Stomach (tissue), 9 donors: ENCODE data around the gene APBB3. TPM values are rescaled to one million over a fixed set of nuclear protein-coding genes. Genes with fewer than 3 reads are reported as not detected.

ENCODE experiments used
- DNase-seq, 2 donors: peaks; one replicate each; pipeline versions ENCODE4 v3.0.0 to v3.0.0-alpha.2; 2013 to 2019
- H3K27ac ChIP-seq, 5 donors: fragments of 200-600 bp in 4 of 5; sonication (generic) in 4 of 5; one replicate each; pipeline ENCODE4 v1.5.1; 2013 to 2019; ENCODE audit warnings: mild to moderate bottlenecking in 1 of 5, moderate library complexity in 1 of 5
- H3K27me3 ChIP-seq, 3 donors: fragments of 200-600 bp; sonication (generic); one replicate each; pipeline ENCODE4 v1.5.1; 2017 to 2019; ENCODE audit warnings: mixed run types in 1 of 3
- H3K36me3 ChIP-seq, 4 donors: fragments of 200-600 bp; sonication (generic); 1 replicate in 3 of 4; 2 replicates in 1 of 4; pipeline ENCODE4 v1.5.1; 2016 to 2019
- H3K4me1 ChIP-seq, 4 donors: fragments of 200-600 bp; sonication (generic); one replicate each; pipeline ENCODE4 v1.5.1; 2016 to 2019
- H3K4me3 ChIP-seq, 4 donors: fragments of 200-600 bp; sonication (generic) in 3 of 4; one replicate each; pipeline ENCODE4 v1.5.1; 2016 to 2019; ENCODE audit warnings: mild to moderate bottlenecking in 1 of 4
- H3K9me3 ChIP-seq, 4 donors: fragments of 200-600 bp; sonication (generic); one replicate each; pipeline ENCODE4 v1.5.1; 2016 to 2019
- EP300 ChIP-seq: sonication (generic); formaldehyde crosslinking; IDR thresholded peaks from one replicate; pipeline ENCODE4 v1.6.1; 2017; ENCODE audit warnings: antibody characterized with exemption
- POLR2A ChIP-seq, 4 donors: fragments of 450-650 bp; IDR thresholded peaks; one replicate each; pipeline ENCODE4 v1.6.1; 2016; ENCODE audit warnings: antibody characterized with exemption in 4 of 4, control low read depth in 2 of 4, mild to moderate bottlenecking in 1 of 4, moderate library complexity in 1 of 4
- POLR2AphosphoS5 ChIP-seq, 3 donors: sonication (generic); formaldehyde crosslinking; IDR thresholded peaks; one replicate each; pipeline ENCODE4 v1.6.1; 2016; ENCODE audit warnings: antibody characterized with exemption in 3 of 3
- WGBS, 5 donors: extraction: QIAGEN DNeasy Blood & Tissue Kit in 3 of 5; methylation state at CpG; one replicate each; pipeline versions ENCODE4 v1.1.5 to v1.1.7; 2013 to 2018; 5-methylcytosine and 5-hydroxymethylcytosine counted together
- intact Hi-C: fragments of 100-400 bp; cut with DNase I; formaldehyde crosslinking; loops from one replicate; pipeline ENCODE4 v1.15.1; 2023; ENCODE audit warnings: low total_unique reads
- polyA plus RNA-seq, 3 donors: library from polyadenylated mRNA; stranded (reverse); fragments of 200-250 nt; gene quantifications; one replicate each; pipeline ENCODE4 v1.2.3, GENCODE V29; 2013
- total RNA-seq, 5 donors: library from RNA; depleted of rRNA; stranded (reverse); fragments of >200 nt; gene quantifications; one replicate each; pipeline versions ENCODE4 v1.1.0 to v1.2.3, GENCODE V29; 2014 to 2016
- TF ChIP-seq, protein P1 (sequence below), 7 experiments: fragments of 450-650 bp in 4 of 7; fragments of 200-600 bp in 3 of 7; sonication (generic) in 3 of 7; IDR thresholded peaks; one replicate each; pipeline ENCODE4 v1.5.1; 2016 to 2019; ENCODE audit warnings: antibody characterized with exemption in 7 of 7, control low read depth in 2 of 7, mild to moderate bottlenecking in 1 of 7
- donor health status: healthy with polysubstance abuse.
- donor health status: Bipolar disorder and iron deficiency.
- donor health status: healthy.

Gene APBB3
- total and polyA plus RNA-seq, 8 donors: 5.4 to 40.8 (median 16.7) TPM

DNA sequence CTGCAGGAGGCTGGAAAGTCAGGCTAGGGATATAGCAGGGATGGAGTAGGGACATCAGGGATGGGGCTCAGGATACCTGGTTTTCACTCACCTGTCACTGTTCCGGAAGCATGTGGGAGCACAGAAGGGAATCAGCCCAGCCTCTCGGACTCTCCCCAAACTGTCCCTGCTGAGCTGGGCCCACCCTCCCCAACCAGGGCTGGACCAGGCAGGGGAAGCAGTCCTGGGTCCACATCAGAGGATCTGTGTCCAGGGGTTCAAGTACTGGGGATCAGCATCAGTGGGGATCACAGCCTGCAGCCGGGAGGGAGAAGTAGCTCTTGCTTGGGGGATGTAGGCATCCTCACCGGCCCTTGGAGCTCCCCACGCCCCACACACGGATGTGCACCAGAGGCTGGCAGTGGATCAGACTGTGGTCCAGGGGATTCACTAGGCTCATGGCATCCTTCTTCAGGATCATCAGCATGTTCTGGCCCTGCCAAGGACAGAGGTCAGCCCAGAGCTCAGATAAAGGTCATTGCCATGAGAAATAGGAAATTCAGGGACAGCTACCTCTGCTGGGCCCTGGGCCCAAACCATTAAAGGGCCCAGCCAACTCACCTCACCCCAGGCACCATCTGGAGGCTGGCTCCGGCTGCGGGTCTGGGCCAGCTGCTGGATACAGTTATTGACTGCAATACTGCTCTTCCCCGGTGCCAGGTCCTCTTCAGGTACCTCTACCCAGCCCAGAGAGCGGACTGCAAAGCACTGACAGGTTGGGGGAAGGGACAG lies 2.5 kb downstream of the APBB3 start:
- 89 to 97% (median 92%) methylated on average over 6 to 10 of the region's 10 CpGs for WGBS, 5 donors
- TF ChIP-seq EP300 (no peak), POLR2A (IDR thresholded peaks at IDR 0.05) (no peak), POLR2AphosphoS5 (IDR thresholded peaks at IDR 0.05) (no peak)
- DNase-seq: no peak
- Histone ChIP-seq H3K27ac (peak overlapping the region in 1 of 5 donors; percentile 95), H3K9me3 (no peaks in the 10 kb centered on the region), H3K36me3 (peaks cover 7 to 41% (median 37%) of the 10 kb centered on the region in 4 donors), H3K4me1 (peaks cover 24 to 56% (median 49%) of the 10 kb centered on the region in 4 donors), H3K27me3 (no peaks in the 10 kb centered on the region), H3K4me3 (no peak overlapping the region)
- intact Hi-C loops: no loop called here

DNA sequence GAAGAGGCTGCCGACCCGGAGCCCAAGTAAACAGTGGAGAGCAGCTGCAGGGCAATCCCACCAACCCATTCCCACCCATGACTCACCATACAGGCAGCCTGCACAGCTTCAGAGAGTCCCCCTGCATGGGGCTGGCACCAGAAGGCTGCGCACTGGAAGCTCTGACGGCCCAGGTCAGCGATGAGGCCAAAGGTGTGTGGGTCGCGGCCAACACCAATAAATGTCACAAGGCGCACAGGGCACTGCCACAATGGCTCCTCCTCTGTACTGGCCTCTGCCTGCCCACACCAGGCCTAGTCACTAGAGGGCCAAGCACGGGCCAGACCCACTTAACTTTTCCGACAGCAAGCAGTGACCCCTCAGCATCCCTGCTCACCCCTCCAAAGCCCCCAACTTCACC lies 4.2 kb downstream of the APBB3 start:
- 82 to 93% (median 91%) methylated on average over 10 of the region's 10 CpGs for whole genome bisulfite sequencing, 5 donors
- Histone ChIP-seq H3K36me3 (peaks cover 0 to 34% (median 28%) of the 10 kb centered on the region in 4 donors), H3K27me3 (no peaks in the 10 kb centered on the region), H3K9me3 (no peaks in the 10 kb centered on the region), H3K27ac (peak overlapping the region in 1 of 5 donors; percentile 10), H3K4me3 (no peak overlapping the region), H3K4me1 (peaks cover 26 to 54% (median 46%) of the 10 kb centered on the region in 4 donors)
- intact Hi-C loops: no loop called here
- no peak for DNase-seq
- no peak for TF ChIP-seq POLR2AphosphoS5 (IDR thresholded peaks at IDR 0.05)
- TF ChIP-seq, protein P1, sequence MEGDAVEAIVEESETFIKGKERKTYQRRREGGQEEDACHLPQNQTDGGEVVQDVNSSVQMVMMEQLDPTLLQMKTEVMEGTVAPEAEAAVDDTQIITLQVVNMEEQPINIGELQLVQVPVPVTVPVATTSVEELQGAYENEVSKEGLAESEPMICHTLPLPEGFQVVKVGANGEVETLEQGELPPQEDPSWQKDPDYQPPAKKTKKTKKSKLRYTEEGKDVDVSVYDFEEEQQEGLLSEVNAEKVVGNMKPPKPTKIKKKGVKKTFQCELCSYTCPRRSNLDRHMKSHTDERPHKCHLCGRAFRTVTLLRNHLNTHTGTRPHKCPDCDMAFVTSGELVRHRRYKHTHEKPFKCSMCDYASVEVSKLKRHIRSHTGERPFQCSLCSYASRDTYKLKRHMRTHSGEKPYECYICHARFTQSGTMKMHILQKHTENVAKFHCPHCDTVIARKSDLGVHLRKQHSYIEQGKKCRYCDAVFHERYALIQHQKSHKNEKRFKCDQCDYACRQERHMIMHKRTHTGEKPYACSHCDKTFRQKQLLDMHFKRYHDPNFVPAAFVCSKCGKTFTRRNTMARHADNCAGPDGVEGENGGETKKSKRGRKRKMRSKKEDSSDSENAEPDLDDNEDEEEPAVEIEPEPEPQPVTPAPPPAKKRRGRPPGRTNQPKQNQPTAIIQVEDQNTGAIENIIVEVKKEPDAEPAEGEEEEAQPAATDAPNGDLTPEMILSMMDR (IDR thresholded peaks at IDR 0.05): no peak
- no peak for TF ChIP-seq POLR2A (IDR thresholded peaks at IDR 0.05)

DNA sequence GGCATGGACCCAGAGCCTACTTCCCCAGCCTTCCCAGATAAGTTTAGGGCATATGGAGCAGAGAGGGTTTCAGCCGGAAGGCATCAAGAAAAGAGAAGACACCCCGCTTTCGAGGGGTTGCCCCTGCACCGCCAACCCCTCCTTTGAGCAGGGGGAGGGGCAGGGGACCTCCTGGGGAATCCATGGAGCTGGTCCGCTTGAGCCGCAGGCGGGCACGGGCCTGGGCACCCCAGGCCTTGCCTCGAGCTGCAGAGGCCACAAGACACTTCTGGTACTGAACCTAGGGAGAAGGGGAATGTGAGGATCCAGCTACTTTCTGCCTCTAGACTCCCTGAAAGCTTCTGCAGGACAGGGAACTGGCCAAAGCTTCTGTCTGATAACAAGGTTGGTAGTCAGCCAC lies 5.9 kb downstream of the APBB3 start:
- H3K36me3 ChIP-seq: peaks cover under 1 to 34% (median 30%) of the 10 kb centered on the region in 4 donors
- TF ChIP-seq, protein P1 (IDR thresholded peaks at IDR 0.05): no peak
- TF ChIP-seq EP300 (no peak), POLR2AphosphoS5 (IDR thresholded peaks at IDR 0.05) (no peak), POLR2A (IDR thresholded peaks at IDR 0.05) (no peak)
- intact Hi-C loops: no loop called here
- no peak for DNase-seq
- no peak overlapping the region for H3K4me3 ChIP-seq
- H3K4me1 ChIP-seq: peaks cover 23 to 64% (median 55%) of the 10 kb centered on the region in 4 donors
- no peaks in the 10 kb centered on the region for H3K9me3 ChIP-seq
- 88 to 96% (median 94%) methylated on average over 9 of the region's 9 CpGs for whole genome bisulfite sequencing, 5 donors
- H3K27me3 ChIP-seq: no peaks in the 10 kb centered on the region
- peak overlapping the region in 4 of 5 donors; percentile 92 to 98 (median 94) for H3K27ac ChIP-seq

DNA sequence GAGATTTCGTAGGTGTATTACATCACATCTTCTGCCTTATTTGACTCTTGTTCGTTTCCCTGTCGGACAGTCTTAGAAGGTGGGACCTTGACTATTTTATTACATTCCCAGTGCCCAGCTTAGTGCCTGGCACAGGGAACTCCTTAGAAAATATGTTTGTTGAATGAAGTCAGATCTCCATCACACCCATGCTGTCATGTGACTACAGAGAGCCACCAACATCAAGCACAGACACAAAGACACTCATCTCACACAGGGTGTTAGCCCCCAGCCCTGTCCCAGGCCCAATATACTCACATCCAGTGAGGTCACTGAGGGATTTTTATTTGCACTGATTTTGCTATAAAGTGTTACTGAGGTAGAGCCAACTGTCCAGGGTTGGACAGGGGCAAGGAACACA lies 6.4 kb downstream of the APBB3 start:
- Histone ChIP-seq H3K27me3 (no peaks in the 10 kb centered on the region), H3K9me3 (no peaks in the 10 kb centered on the region), H3K27ac (peak overlapping the region; percentile 92 to 98 (median 94)), H3K4me1 (peaks cover 17 to 64% (median 51%) of the 10 kb centered on the region in 4 donors), H3K36me3 (peaks cover 6 to 37% (median 30%) of the 10 kb centered on the region in 4 donors), H3K4me3 (peak overlapping the region in 1 of 4 donors; percentile 82)
- intact Hi-C loops: no loop called here
- TF ChIP-seq POLR2A (IDR thresholded peaks at IDR 0.05) (no peak), EP300 (no peak), POLR2AphosphoS5 (IDR thresholded peaks at IDR 0.05) (no peak)
- TF ChIP-seq, protein P1 (IDR thresholded peaks at IDR 0.05): no peak
- whole genome bisulfite sequencing, 5 donors: 75 to 89% (median 85%) methylated on average over 3 of the region's 3 CpGs
- DNase-seq: no peak
